Heart left ventricle (tissue), 13 donors: ENCODE data around the gene ADAMTSL1.

Experiments
- POLR2A ChIP-seq, 2 donors: fragments of 450-650 bp; IDR thresholded peaks; one replicate each; pipeline ENCODE4 v1.6.1; 2017; ENCODE audit warnings: antibody characterized with exemption in 2 of 2, mild to moderate bottlenecking in 2 of 2, moderate library complexity in 2 of 2
- TF ChIP-seq, protein P1 (sequence below), 12 donors: fragments of 200-600 bp; sonication (generic) in 4 of 12; IDR thresholded peaks; one replicate each; pipeline versions ENCODE4 v1.5.0 to v1.8.0; 2018 to 2022; ENCODE audit warnings: antibody characterized with exemption in 12 of 12, mild to moderate bottlenecking in 5 of 12
- donor health status: ischemic (EF 13 %, LVEDD 7.1; RV severe dilation, severe dysfunction).
- donor health status: DM: no; HTN: yes; CAD: no.
- donor health status: DM: no; HTN: no; CAD: no.
- donor health status: ischemic (EF 25% LVEDD 6.9; RV normal size, moderate dysfunction).
- donor health status: ischemic (EF 25% LVEDD 5.7; RV mildly dilated, moderate dysfunction).
- donor health status: ischemic (EF 35%, LVEDD 5.7; RV mildly dilated, moderate dysfunction).
- donor health status: nonischemic (EF 11% LVEDD 7.7; RV severe dilation, severe dysfunction).
- donor health status: DM: yes; HTN: yes; CAD: no.
- donor health status: PGD.
- donor health status: ischemic (EF 29% LVEDD 5.4; RV normal size, mild dysfunction).
- donor health status: nonischemic (EF 23%, LVEDD 6.1; RV moderate dilation, normal function).

DNA sequence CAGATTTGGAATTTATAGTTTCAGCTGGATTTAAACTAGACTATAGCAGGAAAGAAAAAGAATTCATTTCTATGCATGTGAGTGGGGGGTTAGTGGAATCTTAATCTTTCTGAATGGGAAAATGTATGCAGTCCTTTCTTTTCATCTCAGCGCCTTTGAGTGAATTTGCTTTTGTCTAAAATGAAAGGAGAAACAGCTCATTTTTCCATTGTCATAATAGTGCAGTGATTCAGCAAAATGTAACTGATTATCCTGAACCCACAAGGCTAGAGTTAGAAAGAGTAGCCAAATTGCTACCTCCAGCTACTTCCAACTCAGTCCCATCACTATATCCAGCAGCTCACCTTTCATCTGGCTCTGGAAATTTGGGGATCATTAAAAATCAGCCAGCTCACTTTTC, 134.4 kb downstream of the ADAMTSL1 start:
- TF ChIP-seq POLR2A (IDR thresholded peaks at IDR 0.05) = no peak
- TF ChIP-seq, protein P1, sequence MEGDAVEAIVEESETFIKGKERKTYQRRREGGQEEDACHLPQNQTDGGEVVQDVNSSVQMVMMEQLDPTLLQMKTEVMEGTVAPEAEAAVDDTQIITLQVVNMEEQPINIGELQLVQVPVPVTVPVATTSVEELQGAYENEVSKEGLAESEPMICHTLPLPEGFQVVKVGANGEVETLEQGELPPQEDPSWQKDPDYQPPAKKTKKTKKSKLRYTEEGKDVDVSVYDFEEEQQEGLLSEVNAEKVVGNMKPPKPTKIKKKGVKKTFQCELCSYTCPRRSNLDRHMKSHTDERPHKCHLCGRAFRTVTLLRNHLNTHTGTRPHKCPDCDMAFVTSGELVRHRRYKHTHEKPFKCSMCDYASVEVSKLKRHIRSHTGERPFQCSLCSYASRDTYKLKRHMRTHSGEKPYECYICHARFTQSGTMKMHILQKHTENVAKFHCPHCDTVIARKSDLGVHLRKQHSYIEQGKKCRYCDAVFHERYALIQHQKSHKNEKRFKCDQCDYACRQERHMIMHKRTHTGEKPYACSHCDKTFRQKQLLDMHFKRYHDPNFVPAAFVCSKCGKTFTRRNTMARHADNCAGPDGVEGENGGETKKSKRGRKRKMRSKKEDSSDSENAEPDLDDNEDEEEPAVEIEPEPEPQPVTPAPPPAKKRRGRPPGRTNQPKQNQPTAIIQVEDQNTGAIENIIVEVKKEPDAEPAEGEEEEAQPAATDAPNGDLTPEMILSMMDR (IDR thresholded peaks at IDR 0.05) = no peak
